BLaER1 (cell line): ENCODE measurements around the gene GET4.

Experiments used
- H3K27ac ChIP-seq: shearing (Covaris generic); formaldehyde crosslinking; 2 replicates; pipeline ENCODE4 v1.8.1; 2022
- H3K27me3 ChIP-seq: shearing (Covaris generic); formaldehyde crosslinking; 2 replicates; pipeline ENCODE4 v1.8.1; 2022
- H3K36me3 ChIP-seq: shearing (Covaris generic); formaldehyde crosslinking; 2 replicates; pipeline ENCODE4 v1.8.1; 2022
- H3K4me1 ChIP-seq: shearing (Covaris generic); formaldehyde crosslinking; 2 replicates; pipeline ENCODE4 v1.8.1; 2022
- H3K4me2 ChIP-seq: shearing (Covaris generic); formaldehyde crosslinking; 2 replicates; pipeline ENCODE4 v1.8.1; 2022
- H3K4me3 ChIP-seq: shearing (Covaris generic); formaldehyde crosslinking; 2 replicates; pipeline ENCODE4 v1.8.1; 2022
- H3K9ac ChIP-seq: shearing (Covaris generic); formaldehyde crosslinking; 2 replicates; pipeline ENCODE4 v1.8.1; 2022
- H3K9me3 ChIP-seq: shearing (Covaris generic); formaldehyde crosslinking; 2 replicates; pipeline ENCODE4 v1.8.1; 2022
- H4K20me1 ChIP-seq: shearing (Covaris generic); formaldehyde crosslinking; 2 replicates; pipeline ENCODE4 v1.8.1; 2022
- Cebpa-rat ChIP-seq: shearing (Covaris generic); IDR thresholded peaks from 2 replicates; pipeline ENCODE4 v1.8.1; 2022

The GET4 gene

DNA sequence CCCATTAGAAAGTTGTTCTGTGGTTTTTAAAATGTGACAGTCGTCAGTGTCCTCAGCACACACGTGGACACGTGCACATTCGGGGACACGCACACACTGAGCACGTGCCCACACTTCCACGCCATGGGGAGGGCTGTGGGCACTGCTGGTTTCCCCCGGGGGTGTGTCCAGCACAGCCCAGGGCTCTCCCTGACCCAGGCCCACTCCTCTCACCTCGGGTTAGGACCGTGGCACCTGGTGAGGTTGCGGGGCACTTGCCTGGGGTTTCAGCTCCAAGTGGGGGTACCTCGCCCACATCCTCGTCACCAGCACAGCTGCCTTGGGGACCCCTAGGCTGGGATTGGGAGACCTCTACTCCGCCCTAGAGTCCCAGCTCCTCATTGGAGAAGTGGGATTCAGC lies 20.7 kb downstream of the GET4 start:
- Histone ChIP-seq H3K36me3 (peaks cover 91% of the 10 kb centered on the region), H3K27ac (no peak overlapping the region), H3K27me3 (no peaks in the 10 kb centered on the region), H3K4me3 (no peak overlapping the region), H4K20me1 (peaks cover 92% of the 10 kb centered on the region), H3K4me1 (peaks cover 14% of the 10 kb centered on the region), H3K9ac (no peak overlapping the region), H3K9me3 (no peaks in the 10 kb centered on the region), H3K4me2 (no peak overlapping the region)
- no peak for TF ChIP-seq Cebpa-rat

DNA sequence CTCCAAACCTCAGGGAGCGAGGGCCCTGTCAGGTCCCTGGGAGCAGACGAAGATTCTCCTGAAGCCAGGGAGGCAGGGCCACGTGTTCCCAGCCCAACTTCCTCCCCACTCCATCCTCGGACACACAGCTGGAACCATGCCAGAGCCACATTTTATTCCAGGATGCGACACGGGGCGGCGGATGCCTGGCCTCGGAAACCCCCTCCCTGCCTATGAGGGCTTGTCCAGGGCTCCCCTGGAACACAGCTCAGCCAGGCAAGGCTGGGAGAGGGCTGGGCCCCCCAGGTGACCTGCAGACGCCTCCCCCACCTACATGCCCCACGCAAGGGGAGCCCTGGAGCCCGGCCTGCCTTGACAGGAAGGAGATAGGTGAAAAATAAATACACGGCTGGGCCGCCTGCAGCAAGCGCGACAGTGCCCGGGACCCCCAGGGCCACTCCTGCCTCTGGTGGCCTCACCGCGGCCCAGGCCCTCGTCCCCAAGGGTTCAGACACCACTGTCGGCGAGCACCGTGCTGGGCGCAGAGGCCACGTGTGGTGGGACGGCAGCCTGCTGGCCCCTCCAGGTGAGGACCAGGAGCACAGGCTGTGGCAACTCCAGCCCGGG lies 21.5 kb downstream of the GET4 start:
- Histone ChIP-seq H3K27ac (no peak overlapping the region), H4K20me1 (peaks cover 92% of the 10 kb centered on the region), H3K9me3 (no peaks in the 10 kb centered on the region), H3K27me3 (no peaks in the 10 kb centered on the region), H3K4me2 (no peak overlapping the region), H3K4me3 (no peak overlapping the region), H3K9ac (no peak overlapping the region), H3K36me3 (peaks cover 86% of the 10 kb centered on the region), H3K4me1 (peaks cover 14% of the 10 kb centered on the region)
- no peak for TF ChIP-seq Cebpa-rat

DNA sequence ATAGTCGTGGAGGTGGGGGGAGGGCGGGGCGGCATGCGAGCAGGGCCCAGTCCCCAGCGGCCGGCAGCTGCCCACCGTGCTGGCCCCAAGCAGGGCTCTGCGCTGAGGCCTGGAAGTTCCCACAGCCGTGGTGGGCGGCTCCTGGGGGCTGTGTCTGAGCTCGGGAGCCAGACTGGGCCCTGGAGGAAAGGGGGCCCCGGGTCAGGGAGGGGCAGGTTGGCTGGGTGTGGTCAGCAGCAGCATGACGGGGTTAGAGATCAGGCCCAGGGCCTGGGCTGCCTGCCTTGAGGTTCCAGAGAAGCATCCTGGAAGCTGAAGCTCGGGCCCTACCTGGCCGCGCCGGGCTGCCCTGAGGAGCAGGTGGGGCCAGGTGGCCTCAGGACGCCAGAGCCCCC lies 22.1 kb downstream of the GET4 start:
- no peak overlapping the region for H3K9ac ChIP-seq
- peaks cover 86% of the 10 kb centered on the region for H3K36me3 ChIP-seq
- no peak overlapping the region for H3K4me3 ChIP-seq
- no peaks in the 10 kb centered on the region for H3K9me3 ChIP-seq
- H3K4me2 ChIP-seq = no peak overlapping the region
- H3K27me3 ChIP-seq = no peaks in the 10 kb centered on the region
- peaks cover 89% of the 10 kb centered on the region for H4K20me1 ChIP-seq
- no peak overlapping the region for H3K27ac ChIP-seq
- H3K4me1 ChIP-seq = peaks cover 20% of the 10 kb centered on the region
- TF ChIP-seq Cebpa-rat = no peak

DNA sequence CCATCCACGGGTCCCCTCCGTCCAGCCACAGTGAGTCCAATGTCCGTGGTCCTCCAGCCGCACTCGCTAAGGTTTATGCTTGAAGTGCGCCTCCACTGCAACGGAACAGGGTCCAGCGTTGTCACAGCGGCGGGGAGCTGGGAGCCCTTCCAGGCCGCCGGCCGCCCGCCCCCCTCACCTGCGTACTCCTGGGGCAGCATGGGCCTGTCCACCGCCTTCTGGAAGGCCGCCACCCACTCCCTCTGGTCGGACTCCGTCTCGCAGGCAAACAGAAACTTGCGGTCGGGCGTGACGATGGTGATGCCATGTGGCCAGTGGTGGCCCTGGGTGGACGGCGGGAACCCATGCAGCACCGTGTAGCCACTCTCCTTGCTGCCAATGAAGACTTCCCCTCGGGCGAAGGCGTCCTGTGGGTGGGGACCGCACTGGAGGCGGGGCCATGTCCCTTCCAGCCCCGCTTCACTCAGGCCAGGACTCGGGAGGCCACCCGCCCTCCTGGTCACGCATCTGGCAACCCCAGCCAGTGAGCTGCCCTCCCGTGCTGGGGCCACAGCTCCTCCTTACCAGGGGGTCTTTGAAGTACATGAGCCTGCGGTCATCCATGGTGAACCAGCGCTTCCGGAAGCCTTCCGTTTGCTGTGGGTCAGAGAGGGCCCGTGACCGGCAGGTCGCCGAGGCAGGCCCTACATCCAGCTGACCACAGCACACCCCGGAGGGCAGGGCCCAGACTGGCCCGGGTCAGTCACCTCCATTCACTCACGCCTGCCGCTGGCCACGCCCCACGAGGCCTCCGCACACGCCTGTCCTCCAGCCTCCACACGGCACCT lies 22.7 kb downstream of the GET4 start:
- Histone ChIP-seq H3K4me1 (peaks cover 23% of the 10 kb centered on the region), H3K9ac (no peak overlapping the region), H3K4me2 (no peak overlapping the region), H3K9me3 (no peaks in the 10 kb centered on the region), H3K27me3 (no peaks in the 10 kb centered on the region), H4K20me1 (peaks cover 85% of the 10 kb centered on the region), H3K36me3 (peaks cover 86% of the 10 kb centered on the region), H3K27ac (no peak overlapping the region), H3K4me3 (no peak overlapping the region)
- no peak for TF ChIP-seq Cebpa-rat

DNA sequence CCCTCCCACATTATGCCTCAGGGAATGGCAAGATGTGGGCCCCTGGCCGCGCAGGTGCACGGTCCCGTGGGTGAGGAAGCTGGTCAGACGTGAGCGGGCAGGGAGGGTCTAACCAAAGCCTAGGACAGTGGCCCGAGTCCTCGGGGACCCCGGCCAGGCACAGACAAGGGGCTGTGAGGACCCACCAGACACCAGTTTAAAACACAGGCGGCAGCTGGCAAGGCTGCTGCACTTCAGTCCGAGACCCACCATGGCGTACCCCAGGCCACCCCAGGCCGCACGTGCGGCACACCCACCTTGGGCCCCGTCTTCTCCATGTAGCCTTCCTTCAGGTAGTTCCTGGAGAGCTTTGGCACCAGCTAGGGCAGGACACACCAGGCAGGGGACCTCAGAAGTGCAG lies 23.5 kb downstream of the GET4 start:
- Histone ChIP-seq H3K4me3 (no peak overlapping the region), H3K27ac (no peak overlapping the region), H3K9me3 (no peaks in the 10 kb centered on the region), H3K4me1 (peaks cover 23% of the 10 kb centered on the region), H4K20me1 (peaks cover 85% of the 10 kb centered on the region), H3K36me3 (peaks cover 86% of the 10 kb centered on the region), H3K4me2 (no peak overlapping the region), H3K9ac (no peak overlapping the region), H3K27me3 (peaks cover 4% of the 10 kb centered on the region; the same call in 1 of the 2 replicates)
- no peak for TF ChIP-seq Cebpa-rat

DNA sequence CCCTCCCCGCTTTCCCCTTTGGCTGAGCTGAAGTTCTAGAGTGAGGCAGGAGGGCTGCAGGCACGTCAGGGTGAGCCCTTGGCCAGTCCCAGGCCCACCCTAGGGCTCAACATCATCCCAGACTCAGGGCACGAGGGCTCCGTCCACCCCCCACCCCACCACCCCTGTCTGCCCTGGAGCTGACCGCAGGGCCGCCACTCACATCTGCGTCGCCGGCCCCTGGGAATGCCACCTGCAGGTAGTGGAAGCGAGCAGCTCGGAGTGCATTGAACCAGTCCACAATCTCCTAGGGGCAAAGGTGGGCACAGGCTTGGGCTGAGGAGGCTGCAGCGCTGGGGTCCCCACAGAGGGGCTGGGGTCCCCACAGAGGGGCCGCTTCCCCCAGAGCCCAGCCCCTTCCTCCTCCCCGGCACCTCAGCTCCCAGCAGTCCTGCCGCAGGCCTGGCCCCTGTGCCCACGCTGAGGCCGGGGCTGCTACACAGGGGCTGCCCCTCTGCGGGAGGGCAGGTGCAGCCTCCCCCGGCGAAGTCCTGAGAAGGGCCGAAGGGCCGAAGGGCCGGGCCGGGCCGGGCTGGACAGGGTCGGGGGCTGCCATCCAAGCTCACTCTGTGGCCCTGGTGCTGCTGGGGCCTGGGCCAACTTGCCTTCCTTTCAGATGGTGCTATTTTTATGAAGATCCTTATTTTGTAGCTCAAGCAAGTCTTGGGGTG lies 24.1 kb downstream of the GET4 start:
- no peaks in the 10 kb centered on the region for H3K9me3 ChIP-seq
- H3K27me3 ChIP-seq = peaks cover 10% of the 10 kb centered on the region
- H3K27ac ChIP-seq = no peak overlapping the region
- no peak for TF ChIP-seq Cebpa-rat
- H3K4me3 ChIP-seq = no peak overlapping the region
- no peak overlapping the region; the same call in 1 of the 2 replicates for H3K9ac ChIP-seq
- H3K36me3 ChIP-seq = peaks cover 81% of the 10 kb centered on the region
- H3K4me1 ChIP-seq = peaks cover 23% of the 10 kb centered on the region
- H4K20me1 ChIP-seq = peaks cover 79% of the 10 kb centered on the region
- H3K4me2 ChIP-seq = peak overlapping the region; percentile 43; the same call in 1 of the 2 replicates

DNA sequence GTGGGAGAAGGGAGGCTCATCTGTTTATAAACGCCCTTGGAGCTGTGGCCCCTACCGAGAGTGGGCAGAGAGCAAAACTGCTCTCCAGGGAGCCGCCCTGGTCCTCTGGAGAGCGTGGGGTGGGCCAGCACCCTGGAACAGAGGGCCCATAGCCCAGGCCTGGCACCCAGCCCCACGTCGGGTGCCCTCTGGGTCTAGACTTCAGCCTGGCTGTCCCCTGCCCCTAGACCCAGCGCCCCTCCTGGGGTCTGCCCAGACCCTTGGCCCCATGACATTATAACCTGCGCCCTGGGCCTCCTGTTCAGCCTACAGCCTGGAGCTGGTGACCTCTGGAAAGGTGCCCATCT lies 24.7 kb downstream of the GET4 start:
- H3K4me2 ChIP-seq = peak overlapping the region; percentile 43
- H4K20me1 ChIP-seq = peaks cover 74% of the 10 kb centered on the region
- H3K4me1 ChIP-seq = peaks cover 23% of the 10 kb centered on the region
- no peak for TF ChIP-seq Cebpa-rat
- no peak overlapping the region for H3K27ac ChIP-seq
- no peak overlapping the region; the same call in 1 of the 2 replicates for H3K9ac ChIP-seq
- H3K9me3 ChIP-seq = no peaks in the 10 kb centered on the region
- H3K4me3 ChIP-seq = no peak overlapping the region
- H3K36me3 ChIP-seq = peaks cover 76% of the 10 kb centered on the region
- H3K27me3 ChIP-seq = peaks cover 16% of the 10 kb centered on the region

DNA sequence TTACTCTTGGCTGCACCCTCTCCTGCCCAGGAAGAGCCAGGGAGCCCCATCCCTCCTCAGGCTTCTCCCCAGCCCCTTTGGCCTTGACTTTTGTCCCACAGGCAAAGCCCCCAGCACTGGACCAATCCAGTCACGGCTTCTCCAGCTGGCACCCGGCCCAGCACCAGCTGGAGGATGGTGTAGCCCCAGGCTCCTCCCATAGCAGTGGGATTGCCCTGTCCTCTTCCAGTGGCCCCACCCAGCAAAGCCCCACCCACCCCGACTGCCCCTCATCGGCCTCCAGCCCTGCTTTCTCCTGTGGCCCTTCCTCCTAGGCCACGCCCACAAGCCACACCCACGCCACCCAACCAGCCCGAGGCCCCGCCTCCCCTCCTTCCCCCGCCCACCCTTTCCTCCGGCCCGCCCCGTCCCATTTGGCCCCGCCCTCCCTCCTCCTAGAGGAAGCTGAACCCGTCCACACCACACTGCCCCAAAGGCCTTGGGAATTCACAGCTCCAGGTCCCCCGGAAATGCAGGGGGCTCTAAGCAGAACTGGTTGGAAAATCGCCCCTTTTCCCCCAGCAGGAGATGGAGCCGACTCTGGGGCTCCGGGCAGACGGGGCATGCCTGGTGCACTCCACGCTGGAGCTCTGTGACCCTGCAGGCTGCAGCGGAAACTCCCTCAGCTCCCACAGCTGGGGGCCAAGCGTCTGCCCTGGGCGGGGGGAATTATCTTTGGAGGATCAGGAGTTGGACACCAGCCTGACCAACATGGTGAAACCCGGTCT lies 25.2 kb downstream of the GET4 start:
- Histone ChIP-seq H3K27me3 (peaks cover 21% of the 10 kb centered on the region), H3K9ac (no peak overlapping the region; the same call in 1 of the 2 replicates), H3K27ac (no peak overlapping the region), H4K20me1 (peaks cover 69% of the 10 kb centered on the region), H3K4me2 (peak overlapping the region; percentile 52), H3K36me3 (peaks cover 70% of the 10 kb centered on the region), H3K4me3 (no peak overlapping the region), H3K4me1 (peaks cover 23% of the 10 kb centered on the region), H3K9me3 (no peaks in the 10 kb centered on the region)
- no peak for TF ChIP-seq Cebpa-rat

DNA sequence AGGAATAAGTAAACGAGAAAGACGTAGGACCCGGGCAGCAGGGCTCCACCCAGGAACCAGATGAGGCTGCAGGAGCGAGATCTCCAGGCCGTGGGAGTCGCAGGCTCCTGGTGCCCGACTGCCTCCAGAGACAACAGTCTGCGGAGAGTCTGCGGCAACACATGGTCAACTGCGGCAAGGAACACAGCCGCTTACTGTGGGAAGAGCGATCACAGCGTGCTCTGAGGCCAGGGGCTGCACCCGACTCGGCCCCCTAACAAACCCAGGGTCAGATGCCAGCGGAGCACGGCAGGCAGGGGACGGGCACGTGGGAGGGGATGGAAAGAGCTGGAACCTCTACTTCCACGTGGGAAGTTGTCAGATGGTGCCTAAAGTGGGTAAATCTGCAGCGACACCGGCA lies 26.6 kb downstream of the GET4 start:
- no peak overlapping the region for H3K4me3 ChIP-seq
- H3K27ac ChIP-seq = no peak overlapping the region
- H3K36me3 ChIP-seq = peaks cover 68% of the 10 kb centered on the region
- H3K4me2 ChIP-seq = no peak overlapping the region
- H3K9ac ChIP-seq = no peak overlapping the region
- H4K20me1 ChIP-seq = peaks cover 71% of the 10 kb centered on the region
- no peak for TF ChIP-seq Cebpa-rat
- H3K9me3 ChIP-seq = no peaks in the 10 kb centered on the region
- peaks cover 34% of the 10 kb centered on the region for H3K4me1 ChIP-seq
- H3K27me3 ChIP-seq = peaks cover 26% of the 10 kb centered on the region
